Endothelial cell of hepatic sinusoid (primary cell): ENCODE measurements around the gene GPR161.
"Not testable (repeated sequence)": the region's sequence is repeated elsewhere in the genome, so short reads cannot be mapped to it uniquely, and the experiment has no call there.

Source experiments
- in situ Hi-C: cut with HindIII; loops from 2 replicates; pipeline ENCODE4 v1.10.0; 2017; ENCODE audit warnings: low sequenced_read_pairs

GPR161 gene

GRCh38 chr1:168089326-168089978, 47.3 kb downstream of the GPR161 start:
- in situ Hi-C loops: no loop called here

DNA sequence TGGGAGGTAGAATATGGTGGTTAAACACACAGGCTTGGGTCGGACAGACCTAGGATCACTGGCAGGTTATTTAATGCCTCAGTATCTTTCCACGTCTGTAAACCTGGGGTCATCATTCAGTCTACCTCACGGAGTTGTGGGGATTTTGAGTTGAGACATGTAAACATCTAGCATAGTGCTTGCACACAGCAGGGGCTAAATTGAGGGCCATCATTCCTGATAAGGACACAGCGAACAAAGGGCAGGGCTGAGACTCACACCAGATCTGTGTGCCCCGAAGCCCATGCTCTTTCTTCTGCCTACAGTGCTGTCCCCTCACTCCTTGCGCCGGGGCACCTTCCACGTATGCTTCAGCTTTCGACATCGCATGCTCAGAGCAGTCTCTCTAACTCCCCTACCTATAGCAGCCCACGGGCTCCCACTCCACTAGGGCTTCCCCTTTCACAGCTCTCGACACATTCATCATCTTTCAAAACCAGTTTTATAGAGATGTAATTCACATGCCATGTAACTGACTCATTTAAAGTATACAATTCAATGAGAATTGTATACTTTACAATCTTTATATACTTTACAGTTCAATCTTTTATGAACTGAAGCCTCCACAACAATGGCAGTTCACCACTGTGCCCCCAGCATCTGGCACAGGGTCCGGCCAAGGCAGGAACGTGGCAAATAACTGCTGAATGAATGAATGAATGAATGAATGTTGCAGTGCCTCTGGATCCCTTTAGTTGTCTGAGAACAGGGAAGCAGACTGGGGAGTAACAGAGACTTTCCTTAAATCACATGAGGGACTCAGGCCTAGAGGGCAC, 48.0 kb downstream of the GPR161 start:
- in situ Hi-C loops: no loop called here

DNA sequence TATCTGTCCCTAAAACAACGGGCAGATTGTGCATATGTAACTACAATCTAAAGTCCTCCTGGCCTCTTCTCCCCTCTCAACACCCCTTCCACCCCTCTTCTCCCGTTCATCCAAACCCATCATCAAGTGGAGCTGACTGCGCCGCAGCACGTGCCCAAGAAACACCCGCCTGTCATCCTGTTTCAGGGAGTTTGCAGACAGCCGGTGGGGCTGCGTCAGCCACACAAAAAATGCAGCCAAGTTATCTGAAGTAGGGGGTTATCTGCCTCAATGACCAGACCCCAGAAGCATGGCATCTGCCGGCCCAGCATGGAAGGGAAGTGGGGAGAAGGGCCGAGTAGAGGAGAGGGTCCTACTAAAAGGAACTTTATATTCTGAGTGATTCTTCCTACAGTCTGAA, 49.0 kb downstream of the GPR161 start:
- in situ Hi-C loops: no loop called here

DNA sequence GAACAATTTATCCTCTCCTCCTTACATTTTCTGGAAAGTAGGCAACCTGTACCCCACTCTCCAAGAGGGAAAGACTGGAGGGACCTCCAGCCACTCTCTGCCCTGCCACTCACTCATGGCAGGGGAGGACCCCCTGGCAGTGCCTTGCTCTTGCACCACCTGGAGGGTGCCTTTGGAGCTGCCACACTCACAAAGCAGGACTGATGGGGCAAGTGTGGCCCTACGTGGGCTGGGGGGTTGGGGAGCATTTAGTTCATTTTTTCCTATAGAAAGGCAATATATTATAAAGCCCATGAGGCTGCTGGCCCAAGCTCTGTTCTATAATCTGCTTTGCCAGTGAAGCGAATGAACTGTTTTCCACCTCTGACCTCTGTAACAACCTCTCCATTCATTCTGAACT, 50.3 kb downstream of the GPR161 start:
- in situ Hi-C loops: no loop called here

DNA sequence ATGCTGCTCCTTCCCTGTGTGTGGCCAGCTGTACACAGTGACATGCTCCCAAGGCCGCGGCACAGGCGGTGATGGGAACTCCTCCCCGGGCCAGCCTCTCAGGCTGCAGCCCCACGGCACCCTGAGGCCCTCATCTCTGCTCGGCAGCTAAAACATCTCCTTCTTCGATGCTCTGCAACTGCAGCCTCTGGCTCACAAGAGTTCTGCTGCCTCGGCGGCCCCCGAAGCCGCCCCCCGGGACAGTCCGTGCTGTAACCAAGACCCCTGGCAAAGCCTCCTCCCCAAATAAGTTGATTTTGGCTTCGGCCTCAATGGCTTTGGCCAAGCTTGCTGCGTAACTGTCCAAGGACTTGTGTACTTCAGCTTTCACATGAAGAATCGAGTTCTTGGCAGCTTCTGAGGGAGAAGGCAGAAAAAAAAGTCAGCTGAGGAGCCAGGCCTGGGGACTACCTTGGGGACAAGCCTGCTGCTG, 51.3 kb downstream of the GPR161 start:
- in situ Hi-C loops: no loop called here

DNA sequence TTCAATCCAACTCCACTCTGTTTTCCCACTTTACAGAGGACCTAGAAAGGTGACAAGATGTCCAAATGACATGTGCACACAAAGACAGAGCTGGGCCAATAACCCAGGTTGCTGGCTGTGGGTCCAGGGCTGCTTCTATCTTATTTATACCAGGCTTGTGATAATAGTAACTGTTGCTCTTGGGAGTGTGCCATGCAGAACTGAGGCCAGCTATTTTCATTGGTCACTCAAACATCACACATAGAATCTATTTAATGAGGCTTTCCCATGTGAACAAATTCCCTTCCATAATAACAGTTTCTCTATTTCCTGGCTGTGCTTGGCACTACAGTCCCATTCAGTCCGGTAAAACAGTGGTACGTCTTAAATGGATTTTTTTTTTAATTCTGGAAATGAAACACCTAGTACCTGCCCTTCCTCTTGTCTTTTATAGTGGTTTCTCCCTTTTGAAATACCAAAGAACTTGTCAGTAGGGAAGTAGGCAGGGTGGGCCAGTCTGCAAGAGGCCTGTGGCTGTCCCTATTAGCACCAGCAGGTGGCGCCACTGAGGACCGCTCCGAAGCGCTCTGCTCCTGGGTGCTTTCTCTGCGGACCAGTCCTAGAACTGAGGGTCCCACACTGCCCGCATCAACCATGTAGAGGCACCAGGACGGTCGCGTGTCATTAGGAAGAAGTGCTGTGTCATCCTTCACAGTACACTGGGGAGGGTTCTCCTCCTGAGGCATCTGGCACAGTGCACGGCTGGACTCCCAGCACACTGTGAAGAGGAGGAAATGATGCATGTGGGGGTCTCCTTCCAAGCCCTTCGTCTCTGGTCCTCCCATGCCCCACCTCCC, 52.1 kb downstream of the GPR161 start:
- in situ Hi-C loops: no loop called here

DNA sequence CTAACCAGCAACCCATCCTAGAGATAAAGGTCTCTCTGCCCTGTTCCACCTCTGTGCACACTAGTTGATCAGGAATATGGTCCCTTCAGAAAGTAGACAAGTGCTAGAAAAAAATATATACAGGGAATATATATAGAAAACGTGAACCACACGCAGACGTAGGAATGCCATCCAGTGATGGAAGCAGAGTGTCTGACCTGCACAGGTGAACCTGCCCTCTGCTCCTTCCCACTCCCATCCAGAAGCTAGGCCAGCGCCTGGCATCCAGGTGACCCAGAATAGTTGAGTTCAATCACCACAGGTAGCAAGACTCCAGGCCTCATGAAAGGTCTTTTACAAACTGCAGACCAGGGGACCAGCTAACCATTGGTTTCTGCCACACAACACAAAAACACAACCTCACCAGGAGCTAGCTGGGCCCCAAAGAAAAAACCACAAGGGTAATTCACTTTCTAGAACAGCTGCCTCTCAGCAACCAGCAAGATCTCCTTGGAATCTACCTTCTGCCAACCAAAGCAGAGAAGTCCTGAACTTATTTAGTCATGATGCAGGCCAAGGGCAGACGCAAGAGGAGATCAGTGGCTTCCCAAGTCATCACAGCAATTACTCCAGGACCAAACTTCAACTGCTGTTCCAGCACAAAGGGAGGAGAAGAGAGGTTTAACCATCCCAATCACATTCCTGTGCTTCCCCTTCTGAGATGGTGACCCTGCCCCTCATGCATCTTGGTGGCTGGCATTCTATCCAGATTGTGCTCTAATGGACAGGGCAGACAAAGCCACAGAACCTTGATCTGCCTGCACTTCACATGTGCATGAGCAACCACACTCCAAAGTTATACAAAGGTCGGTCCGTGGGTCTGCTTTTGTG, 53.0 kb downstream of the GPR161 start:
- in situ Hi-C loops: no loop called here

- in situ Hi-C loops: no loop called here
Observed at GRCh38 chr1:168082008-168082876, 54.5 kb downstream of the GPR161 start.

DNA sequence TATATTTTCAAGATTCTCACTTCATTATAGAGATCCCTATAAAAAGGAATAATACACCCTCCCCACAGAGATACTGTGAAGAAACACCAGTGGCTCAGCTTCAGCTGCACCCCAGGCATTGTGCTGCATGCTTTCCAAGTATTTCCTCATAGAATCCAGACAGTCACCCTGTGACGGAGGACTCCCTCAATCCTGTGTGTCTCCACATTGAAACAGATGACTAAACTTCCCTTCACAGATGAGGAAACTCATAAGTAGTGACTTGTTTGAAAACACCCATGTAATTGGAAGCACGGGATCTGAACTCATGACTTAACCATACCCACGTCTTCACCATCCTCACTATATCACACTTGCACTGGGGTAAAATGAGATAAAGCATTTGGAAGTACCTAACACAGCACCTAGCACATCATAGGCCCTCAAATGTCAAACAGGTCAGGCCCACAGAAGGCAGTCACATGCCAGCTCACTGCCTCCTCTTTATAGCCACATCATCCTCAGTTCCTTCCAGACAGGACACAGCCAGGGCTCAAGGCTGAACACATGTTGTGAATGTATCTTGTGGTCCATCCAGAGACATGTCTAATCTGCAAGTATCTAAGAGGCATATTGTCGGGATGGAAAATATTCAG, 55.2 kb downstream of the GPR161 start:
- in situ Hi-C loops: no loop called here

- in situ Hi-C loops: no loop called here
Observed at GRCh38 chr1:168079761-168080160, 57.0 kb downstream of the GPR161 start.

DNA sequence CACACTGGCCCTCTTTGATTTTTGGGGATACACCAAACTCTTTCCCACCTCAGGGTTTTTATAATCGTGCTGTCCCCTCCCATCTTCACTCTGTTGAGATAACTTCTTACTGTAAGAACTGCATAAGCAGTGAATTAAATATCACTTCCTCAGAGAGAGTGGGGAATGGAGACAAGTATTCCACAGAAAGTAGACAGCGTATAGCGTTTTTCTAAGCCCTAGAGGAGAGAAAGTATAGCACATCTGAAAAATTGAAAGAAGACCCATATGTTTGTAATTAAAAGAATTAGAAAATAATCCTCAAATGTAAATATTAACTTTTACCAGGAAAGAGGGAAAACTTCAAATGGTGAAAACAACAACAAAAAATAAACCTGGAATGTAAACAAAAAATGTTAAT, 67.3 kb downstream of the GPR161 start:
- in situ Hi-C loops: no loop called here

GRCh38 chr1:168065506-168065905, 71.2 kb downstream of the GPR161 start:
- in situ Hi-C loops: no loop called here

GRCh38 chr1:168064216-168064615, 72.5 kb downstream of the GPR161 start:
- in situ Hi-C loops: no loop called here

GRCh38 chr1:168057921-168058320, 78.8 kb downstream of the GPR161 start:
- in situ Hi-C loops: no loop called here

DNA sequence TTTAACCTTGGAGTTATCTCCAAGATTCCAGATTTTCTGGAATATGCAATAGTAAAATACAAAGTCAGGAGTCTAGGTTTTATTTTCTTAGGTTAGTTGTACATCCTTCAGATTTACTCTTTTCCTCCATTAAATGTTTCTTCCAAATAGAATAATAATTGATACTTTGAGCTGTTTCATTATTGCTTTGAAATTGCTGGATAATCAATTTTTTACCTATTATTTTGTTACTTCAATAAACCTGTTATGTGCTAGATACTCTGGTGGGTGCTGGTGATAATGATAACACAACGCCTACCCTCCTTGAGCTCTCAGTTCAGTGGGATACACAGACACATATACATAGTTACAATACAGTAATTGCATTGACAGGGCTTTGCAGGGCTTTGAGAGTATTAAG, 79.4 kb downstream of the GPR161 start:
- in situ Hi-C loops: no loop called here

- in situ Hi-C loops: not testable (repeated sequence)
Observed at GRCh38 chr1:168056152-168056551, 80.6 kb downstream of the GPR161 start.

DNA sequence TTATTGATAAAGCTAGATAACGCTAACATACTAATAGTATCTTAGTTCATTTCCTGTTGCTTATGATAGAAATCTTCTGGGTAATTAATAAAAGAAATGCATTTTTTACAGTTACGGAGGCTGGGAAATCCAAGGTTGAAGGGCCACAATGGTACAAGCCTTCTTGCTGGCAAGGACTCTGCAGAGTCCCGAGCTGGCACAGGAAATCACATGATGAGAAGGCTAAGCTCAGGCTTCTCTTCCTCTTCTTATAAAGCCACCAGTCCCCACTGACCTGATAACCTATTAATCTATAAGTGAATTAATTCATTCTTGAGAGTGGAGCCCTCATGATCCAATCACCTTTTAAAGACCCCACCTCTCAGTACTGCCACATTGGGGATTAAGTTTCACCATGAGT, 82.6 kb downstream of the GPR161 start:
- in situ Hi-C loops: no loop called here

DNA sequence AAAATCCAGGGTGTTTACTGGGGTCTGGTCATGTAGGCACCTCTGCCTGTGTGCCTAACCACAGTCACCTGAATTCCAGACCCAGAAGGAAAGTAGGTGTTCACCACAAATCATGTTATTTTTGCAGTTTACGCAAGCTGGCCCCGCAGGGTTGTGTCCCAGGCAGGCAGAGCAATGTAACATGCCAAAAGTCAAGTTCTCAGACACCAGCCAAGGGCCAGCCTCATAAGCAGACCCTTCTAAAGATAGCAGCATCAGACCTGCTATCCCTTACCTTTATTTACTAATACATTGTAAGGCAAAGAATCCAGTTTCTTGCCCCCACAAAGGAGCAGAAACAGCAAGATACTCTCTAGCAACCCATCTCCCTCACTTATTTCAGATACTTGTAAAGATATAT, 83.0 kb downstream of the GPR161 start:
- in situ Hi-C loops: no loop called here

GRCh38 chr1:168050880-168051279, 85.8 kb downstream of the GPR161 start:
- in situ Hi-C loops: no loop called here
